K562 (cell line): ENCODE data around the gene YAP1. TPM values are rescaled to one million over a fixed set of nuclear protein-coding genes. Genes with fewer than 3 reads are reported as not detected.

Experiments used
- ATAC-seq: fragments of 200-7000 bp; cut with Tn5 transposase; 3 replicates; pipeline ENCODE4 v1.9.1; 2020; ENCODE audit warnings: moderate library complexity
- BruUV-seq: library from RNA; stranded (reverse); fragments of 400-500 nt; replicated peaks from 2 replicates; lab custom pipeline; 2021; lab: Mats Ljungman, UMichigan
- CTCF ChIA-PET: fragments of 300-600 bp; formaldehyde crosslinking; extraction: SDS; loops from one replicate; lab custom pipeline; 2021; ENCODE audit warnings: low intra/inter-chr PET ratio; lab: Yijun Ruan, JAX
- POLR2A ChIA-PET: fragments of 300-600, 350-650 bp; sonication (Branson Sonifier 250); formaldehyde crosslinking; extraction: SDS; loops from one replicate; lab custom pipeline; 2021; ENCODE audit warnings: antibody characterized with exemption, inconsistent platforms; lab: Yijun Ruan, JAX
- DNase-seq, 4 experiments: peaks; one replicate each; pipeline versions ENCODE4 v3.0.0 to v3.0.0-alpha.2; 2011 to 2018; ENCODE audit warnings: low spot score in 3 of 4, mixed read lengths in 3 of 4; ENCODE audit errors: extremely low read depth in 1 of 4
- FAIRE-seq: peaks from 2 replicates; lab custom pipeline; 2011; peaks lifted over from hg19 to GRCh38; lab: Jason Lieb, UNC
- H2AFZ ChIP-seq: 2 replicates; pipeline ENCODE4 v1.6.0; 2011; ENCODE audit warnings: low read depth, low read length, control low read depth, inconsistent platforms
- H3K27ac ChIP-seq: fragments of 200-600 bp; 3 replicates; pipeline ENCODE4 v1.8.0; 2011; ENCODE audit warnings: low read depth, mild to moderate bottlenecking, control low read depth, inconsistent platforms, low read length, moderate library complexity, mixed read lengths; ENCODE audit errors: extremely low read depth
- H3K27me3 ChIP-seq, 2 experiments: fragments of 300-600 bp in 1 of 2; 2 replicates in 1 of 2; 3 replicates in 1 of 2; pipeline versions ENCODE4 v1.6.0 to v1.8.0; 2011; ENCODE audit warnings: inconsistent platforms in 2 of 2, low read length in 2 of 2, mild to moderate bottlenecking in 1 of 2, mixed read lengths in 1 of 2, moderate library complexity in 1 of 2; ENCODE audit not compliant: control insufficient read depth in 2 of 2, insufficient read depth in 2 of 2
- H3K36me3 ChIP-seq: fragments of 300-600 bp; 3 replicates; pipeline ENCODE4 v1.8.0; 2011; ENCODE audit warnings: mild to moderate bottlenecking, low read length, inconsistent platforms; ENCODE audit not compliant: control insufficient read depth, insufficient read depth
- H3K4me1 ChIP-seq, 2 experiments: fragments of 200-600 bp in 1 of 2; replicated peaks in 1 of 2; 2 replicates in 1 of 2; 3 replicates in 1 of 2; pipeline versions ENCODE4 v1.5.1 to v1.8.0; 2011; ENCODE audit warnings: inconsistent platforms in 2 of 2, low read length in 2 of 2, mild to moderate bottlenecking in 1 of 2, mixed read lengths in 1 of 2, moderate library complexity in 1 of 2; ENCODE audit not compliant: control insufficient read depth in 2 of 2, insufficient read depth in 2 of 2
- H3K4me2 ChIP-seq: 2 replicates; pipeline ENCODE4 v1.6.1; 2011; ENCODE audit warnings: low read length, control low read depth, inconsistent platforms, mixed read lengths; ENCODE audit not compliant: insufficient read depth
- H3K4me3 ChIP-seq: fragments of 200-600 bp; sonication (generic), shearing (Covaris generic); 2 replicates; pipeline ENCODE4 v1.5.1; 2016; ENCODE audit warnings: control low read depth, inconsistent platforms
- H3K79me2 ChIP-seq: fragments of 200-600 bp; 3 replicates; pipeline ENCODE4 v1.8.0; 2011; ENCODE audit warnings: low read length, inconsistent platforms; ENCODE audit not compliant: control insufficient read depth, insufficient read depth
- H3K9ac ChIP-seq, 2 experiments: 2 replicates each; pipeline versions ENCODE4 v1.6.0 to v1.6.1; 2011; ENCODE audit warnings: low read depth in 2 of 2, low read length in 2 of 2, control low read depth in 1 of 2, inconsistent platforms in 1 of 2, mild to moderate bottlenecking in 1 of 2, mixed read lengths in 1 of 2; ENCODE audit not compliant: insufficient read depth in 1 of 2
- H3K9me1 ChIP-seq: one replicate; pipeline ENCODE4 v1.6.0; 2011; ENCODE audit warnings: inconsistent platforms, mild to moderate bottlenecking, low read length, moderate library complexity; ENCODE audit not compliant: control insufficient read depth, insufficient read depth
- H3K9me3 ChIP-seq: replicated peaks from 2 replicates; pipeline ENCODE4 v1.5.1; 2011; ENCODE audit warnings: low read depth, low read length, inconsistent platforms; ENCODE audit not compliant: control insufficient read depth, insufficient read depth
- H4K20me1 ChIP-seq: replicated peaks from 2 replicates; pipeline ENCODE4 v1.6.1; 2011; ENCODE audit warnings: low read length, inconsistent platforms, mixed read lengths; ENCODE audit not compliant: control insufficient read depth, insufficient read depth
- ATF7 ChIP-seq: fragments of 450-650 bp; IDR thresholded peaks from 2 replicates; pipeline ENCODE4 v1.7.1; 2014; ENCODE audit warnings: mild to moderate bottlenecking, moderate library complexity
- BRD4 ChIP-seq: fragments of 200-600 bp; sonication (generic); IDR thresholded peaks from 2 replicates; pipeline ENCODE4 v1.6.1; 2017; ENCODE audit warnings: inconsistent platforms
- HIVEP1 ChIP-seq: fragments of 250-450 bp; sonication (Bioruptor Pico); IDR thresholded peaks from 2 replicates; pipeline ENCODE4 v1.4.0; 2020; ENCODE audit warnings: mild to moderate bottlenecking
- POLR3G ChIP-seq: IDR thresholded peaks from 2 replicates; pipeline ENCODE4 v1.6.1; 2011; ENCODE audit not compliant: insufficient read length, insufficient replicate concordance; ENCODE audit errors: extremely low read depth
- TRIM25 ChIP-seq: fragments of 450-650 bp; IDR thresholded peaks from 2 replicates; pipeline ENCODE4 v1.7.0; 2016; ENCODE audit warnings: borderline replicate concordance
- WGBS: fragments of 100-300 bp; shearing (Covaris generic); methylation state at CpG from one replicate; pipeline ENCODE4 v1.1.6; 2016; ENCODE audit warnings: low coverage, mixed read lengths; ENCODE audit not compliant: insufficient coverage; ENCODE audit errors: missing lambda C conversion rate; 5-methylcytosine and 5-hydroxymethylcytosine counted together
- in situ Hi-C: fragments of 300-500 bp; cut with MboI; formaldehyde crosslinking; loops from 4 replicates; pipeline ENCODE4 v1.15.0; 2018; ENCODE audit warnings: inconsistent platforms, mixed read lengths
- intact Hi-C: fragments of 100-400 bp; cut with micrococcal nuclease; formaldehyde crosslinking; loops from 2 replicates; pipeline ENCODE4 v1.14.2; 2022
- polyA plus RNA-seq, 8 experiments: library from polyadenylated mRNA; depleted of rRNA in 4 of 8; stranded (reverse) in 5 of 8; unstranded in 3 of 8; fragments of >200 nt; fragmentation: Nextera tagmentation in 2 of 8; fragmentation: Illumina TruSeq in 1 of 8; extraction: Ambion mirVana in 2 of 8; extraction: Trizol in 1 of 8; gene quantifications; 2 replicates each; pipeline versions ENCODE4 v1.2.1 to v1.2.3, GENCODE V29; 2011 to 2014; ENCODE audit warnings: inconsistent platforms in 1 of 8, missing spikeins in 1 of 8
- total RNA-seq, 7 experiments: library from RNA; depleted of rRNA in 6 of 7; stranded (reverse); fragments of >200 nt in 6 of 7; fragmentation: Illumina TruSeq in 2 of 7; extraction: Trizol in 2 of 7; gene quantifications; 2 replicates each; pipeline versions ENCODE4 v1.2.1 to v1.2.3, GENCODE V29; 2011 to 2021; ENCODE audit warnings: low replicate concordance in 1 of 7

Gene YAP1
- total and polyA plus RNA-seq, 9 of the 15 experiments (the other 6 are each of a cell fraction or from before 2014, with no cell fraction given) = 0.18 TPM; not detected in 8

- TF ChIP-seq TRIM25 (no peak), BRD4 (no peak), ATF7 (no peak)
These were observed 5.3 kb downstream of the YAP1 start (continued) for GRCh38 chr11:102115557-102115956.

- no peak overlapping the region for H3K27ac ChIP-seq
- no peaks in the 10 kb centered on the region for H3K79me2 ChIP-seq
- H3K27me3 ChIP-seq = no peaks in the 10 kb centered on the region
- no peaks in the 10 kb centered on the region for H4K20me1 ChIP-seq
- in situ Hi-C loops (no loop called here), intact Hi-C loops (no loop called here)
- ChIA-PET CTCF (no interaction called here), POLR2A (no interaction called here)
- H2AFZ ChIP-seq = no peak overlapping the region
- H3K36me3 ChIP-seq = no peaks in the 10 kb centered on the region
- H3K9me3 ChIP-seq = no peaks in the 10 kb centered on the region
- no TSS peak for BruUV-seq
- TF ChIP-seq HIVEP1 (CRISPR knock-in tag) = no peak
- TF ChIP-seq POLR3G = no peak
- no peak for ATAC-seq
- H3K9ac ChIP-seq = no peak overlapping the region
- no peak for DNase-seq
- no peaks in the 10 kb centered on the region for H3K4me1 ChIP-seq
- H3K4me2 ChIP-seq = no peak overlapping the region
- FAIRE-seq = no peak
- WGBS = 3% methylated on average over 2 of the region's 2 CpGs
- H3K9me1 ChIP-seq = no peaks in the 10 kb centered on the region
- H3K4me3 ChIP-seq = no peak overlapping the region
These were observed 6.4 kb downstream of the YAP1 start for GRCh38 chr11:102116453-102117205.
